ENCODE data around the gene APP.

DNA sequence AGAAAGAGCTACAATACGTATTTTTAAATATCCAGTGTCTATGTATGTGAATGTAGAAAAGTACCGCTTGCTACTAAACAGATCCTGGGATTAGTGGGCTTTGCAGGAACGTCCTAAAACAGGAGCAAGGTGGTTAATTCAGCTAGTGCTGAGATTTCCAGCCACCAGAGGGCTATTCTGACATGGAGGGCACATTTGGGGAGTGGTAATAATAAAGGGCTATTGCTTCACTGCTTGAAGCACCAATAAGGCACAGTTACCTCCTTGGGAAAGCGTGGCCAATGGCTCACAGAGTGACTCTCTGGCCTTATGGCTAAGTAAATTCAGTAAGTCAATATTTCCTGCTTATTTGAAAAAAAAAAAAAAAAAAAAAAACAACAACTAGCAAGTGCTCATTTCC, 283.4 kb downstream of the APP start:
- TF ChIP-seq, protein P1, sequence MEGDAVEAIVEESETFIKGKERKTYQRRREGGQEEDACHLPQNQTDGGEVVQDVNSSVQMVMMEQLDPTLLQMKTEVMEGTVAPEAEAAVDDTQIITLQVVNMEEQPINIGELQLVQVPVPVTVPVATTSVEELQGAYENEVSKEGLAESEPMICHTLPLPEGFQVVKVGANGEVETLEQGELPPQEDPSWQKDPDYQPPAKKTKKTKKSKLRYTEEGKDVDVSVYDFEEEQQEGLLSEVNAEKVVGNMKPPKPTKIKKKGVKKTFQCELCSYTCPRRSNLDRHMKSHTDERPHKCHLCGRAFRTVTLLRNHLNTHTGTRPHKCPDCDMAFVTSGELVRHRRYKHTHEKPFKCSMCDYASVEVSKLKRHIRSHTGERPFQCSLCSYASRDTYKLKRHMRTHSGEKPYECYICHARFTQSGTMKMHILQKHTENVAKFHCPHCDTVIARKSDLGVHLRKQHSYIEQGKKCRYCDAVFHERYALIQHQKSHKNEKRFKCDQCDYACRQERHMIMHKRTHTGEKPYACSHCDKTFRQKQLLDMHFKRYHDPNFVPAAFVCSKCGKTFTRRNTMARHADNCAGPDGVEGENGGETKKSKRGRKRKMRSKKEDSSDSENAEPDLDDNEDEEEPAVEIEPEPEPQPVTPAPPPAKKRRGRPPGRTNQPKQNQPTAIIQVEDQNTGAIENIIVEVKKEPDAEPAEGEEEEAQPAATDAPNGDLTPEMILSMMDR (IDR thresholded peaks at IDR 0.05; ENCODE audit: low read depth, low read length, poor library complexity, severe bottlenecking), result no peak
- TF ChIP-seq EZH2phosphoT487 (IDR thresholded peaks at IDR 0.05; ENCODE audit: borderline replicate concordance, low read length), result no peak

Measured in DOHH2 (cell line).